ENCODE measurements around the gene MYO5A.

DNA sequence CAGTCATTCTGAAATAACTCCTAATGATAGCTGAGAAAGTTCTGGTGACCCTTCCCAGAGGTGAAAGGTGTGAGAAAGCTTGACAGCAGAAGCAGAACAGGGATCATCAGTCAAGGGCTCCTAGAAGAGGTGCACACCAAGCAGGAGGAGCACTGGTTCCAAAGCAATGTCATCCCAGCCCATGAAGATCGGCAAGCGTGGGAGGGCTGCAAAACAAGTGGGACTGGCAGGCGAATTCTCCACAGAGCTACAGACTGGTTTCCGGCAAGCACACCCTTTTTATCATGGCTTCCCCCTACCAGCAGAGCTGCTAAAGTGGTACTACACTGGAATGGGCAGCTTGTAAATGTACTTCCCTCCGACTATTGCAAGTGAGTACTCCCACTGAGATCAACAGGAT lies 170.7 kb downstream of the MYO5A start:
- TF ChIP-seq, protein P1, sequence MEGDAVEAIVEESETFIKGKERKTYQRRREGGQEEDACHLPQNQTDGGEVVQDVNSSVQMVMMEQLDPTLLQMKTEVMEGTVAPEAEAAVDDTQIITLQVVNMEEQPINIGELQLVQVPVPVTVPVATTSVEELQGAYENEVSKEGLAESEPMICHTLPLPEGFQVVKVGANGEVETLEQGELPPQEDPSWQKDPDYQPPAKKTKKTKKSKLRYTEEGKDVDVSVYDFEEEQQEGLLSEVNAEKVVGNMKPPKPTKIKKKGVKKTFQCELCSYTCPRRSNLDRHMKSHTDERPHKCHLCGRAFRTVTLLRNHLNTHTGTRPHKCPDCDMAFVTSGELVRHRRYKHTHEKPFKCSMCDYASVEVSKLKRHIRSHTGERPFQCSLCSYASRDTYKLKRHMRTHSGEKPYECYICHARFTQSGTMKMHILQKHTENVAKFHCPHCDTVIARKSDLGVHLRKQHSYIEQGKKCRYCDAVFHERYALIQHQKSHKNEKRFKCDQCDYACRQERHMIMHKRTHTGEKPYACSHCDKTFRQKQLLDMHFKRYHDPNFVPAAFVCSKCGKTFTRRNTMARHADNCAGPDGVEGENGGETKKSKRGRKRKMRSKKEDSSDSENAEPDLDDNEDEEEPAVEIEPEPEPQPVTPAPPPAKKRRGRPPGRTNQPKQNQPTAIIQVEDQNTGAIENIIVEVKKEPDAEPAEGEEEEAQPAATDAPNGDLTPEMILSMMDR (optimal IDR thresholded peaks at IDR 0.05 in 1 of 3, IDR thresholded peaks at IDR 0.05 in 1 of 3, conservative IDR thresholded peaks at IDR 0.05 in 1 of 3; ENCODE audit: extremely low read depth in 1 of 3, insufficient read depth in 2 of 3, low read length in 3 of 3): no peak
- TF ChIP-seq EZH2 (IDR thresholded peaks at IDR 0.05; ENCODE audit: low read length): no peak
